IMR-90 (cell line): Measurements from ENCODE around the gene LRRC1. TPM values are rescaled to one million over a fixed set of nuclear protein-coding genes. Genes with fewer than 3 reads are reported as not detected.

Experiments
- ATAC-seq: fragments of 200-7000 bp; cut with Tn5 transposase; 2 replicates; pipeline ENCODE4 v1.9.1; 2020; ENCODE audit warnings: low read depth, mild to moderate bottlenecking, moderate library complexity
- BruUV-seq: library from RNA; stranded (reverse); fragments of 400-500 nt; replicated peaks from 2 replicates; lab custom pipeline; 2021; lab: Mats Ljungman, UMichigan
- CTCF ChIA-PET: fragments of 300-600 bp; formaldehyde crosslinking; extraction: SDS; loops from one replicate; lab custom pipeline; 2021; ENCODE audit warnings: antibody characterized with exemption; lab: Yijun Ruan, JAX
- POLR2A ChIA-PET: fragments of 300-600 bp; sonication (Branson Sonifier 250); formaldehyde crosslinking; loops from one replicate; lab custom pipeline; 2022; ENCODE audit warnings: antibody characterized with exemption; ENCODE audit not compliant: unreplicated experiment; lab: Charles Lee
- DNase-seq: peaks from one replicate; pipeline ENCODE4 v3.0.0; 2013
- H2AFZ ChIP-seq: replicated peaks from 2 replicates; pipeline ENCODE3; 2013; ENCODE audit warnings: low read length, mild to moderate bottlenecking; ENCODE audit not compliant: poor library complexity
- H2AK5ac ChIP-seq: 2 replicates; pipeline ENCODE4 v1.6.1; 2013; ENCODE audit warnings: low read depth, low read length, inconsistent platforms
- H2AK9ac ChIP-seq: replicated peaks from 2 replicates; pipeline ENCODE3; 2013; ENCODE audit warnings: mild to moderate bottlenecking, low read depth, low read length, moderate library complexity; ENCODE audit not compliant: poor library complexity
- H2BK120ac ChIP-seq: 2 replicates; pipeline ENCODE4 v1.6.1; 2013; ENCODE audit warnings: low read depth, low read length, inconsistent platforms
- H2BK15ac ChIP-seq: 3 replicates; pipeline ENCODE4 v1.6.1; 2013; ENCODE audit warnings: low read depth, low read length, inconsistent platforms
- H2BK20ac ChIP-seq: 2 replicates; pipeline ENCODE4 v1.6.1; 2013; ENCODE audit warnings: low read depth, mild to moderate bottlenecking, inconsistent platforms, low read length, moderate library complexity
- H2BK5ac ChIP-seq: 2 replicates; pipeline ENCODE4 v1.6.1; 2013; ENCODE audit warnings: mild to moderate bottlenecking, low read depth, low read length, inconsistent platforms; ENCODE audit not compliant: poor library complexity, severe bottlenecking
- H3K14ac ChIP-seq: replicated peaks from 2 replicates; pipeline ENCODE4 v1.6.1; 2013; ENCODE audit warnings: low read depth, low read length, inconsistent platforms
- H3K18ac ChIP-seq: 2 replicates; pipeline ENCODE4 v1.6.1; 2013; ENCODE audit warnings: low read depth, low read length, control low read depth
- H3K23ac ChIP-seq: 2 replicates; pipeline ENCODE4 v1.6.1; 2013; ENCODE audit warnings: low read depth, low read length, inconsistent platforms
- H3K27ac ChIP-seq: 2 replicates; pipeline ENCODE4 v1.5.1; 2013; ENCODE audit warnings: mild to moderate bottlenecking, control low read depth, low read length; ENCODE audit not compliant: insufficient read depth
- H3K27me3 ChIP-seq: 2 replicates; pipeline ENCODE4 v1.6.1; 2013; ENCODE audit warnings: low read length; ENCODE audit not compliant: control insufficient read depth, insufficient read depth
- H3K36me3 ChIP-seq: 2 replicates; pipeline ENCODE4 v1.6.1; 2013; ENCODE audit warnings: low read length, mixed read lengths; ENCODE audit not compliant: control insufficient read depth, insufficient read depth
- H3K4ac ChIP-seq: 2 replicates; pipeline ENCODE4 v1.6.1; 2013; ENCODE audit warnings: low read depth, low read length, inconsistent platforms
- H3K4me1 ChIP-seq: 2 replicates; pipeline ENCODE4 v1.6.1; 2013; ENCODE audit warnings: low read length, mixed read lengths; ENCODE audit not compliant: control insufficient read depth, insufficient read depth
- H3K4me2 ChIP-seq: 2 replicates; pipeline ENCODE4 v1.6.1; 2013; ENCODE audit warnings: low read depth, mild to moderate bottlenecking, control low read depth, low read length, moderate library complexity
- H3K4me3 ChIP-seq: 2 replicates; pipeline ENCODE4 v1.5.1; 2013; ENCODE audit warnings: low read depth, mild to moderate bottlenecking, control low read depth, low read length, moderate library complexity; ENCODE audit not compliant: insufficient read depth
- H3K56ac ChIP-seq: 2 replicates; pipeline ENCODE4 v1.6.1; 2013; ENCODE audit warnings: low read length, inconsistent platforms; ENCODE audit not compliant: insufficient read depth; ENCODE audit errors: extremely low read depth
- H3K79me1 ChIP-seq, 2 experiments: 2 replicates each; pipeline ENCODE4 v1.6.1; 2013; ENCODE audit warnings: low read length in 2 of 2, inconsistent platforms in 1 of 2, low read depth in 1 of 2
- H3K9ac ChIP-seq: 2 replicates; pipeline ENCODE4 v1.6.1; 2013; ENCODE audit warnings: low read depth, low read length, control low read depth
- H3K9me1 ChIP-seq: 2 replicates; pipeline ENCODE4 v1.6.1; 2013; ENCODE audit warnings: low read length, inconsistent platforms; ENCODE audit not compliant: insufficient read depth
- H3K9me3 ChIP-seq: 2 replicates; pipeline ENCODE4 v1.6.1; 2013; ENCODE audit warnings: low read length; ENCODE audit not compliant: control insufficient read depth, insufficient read depth
- H4K20me1 ChIP-seq: 2 replicates; pipeline ENCODE4 v1.6.1; 2013; ENCODE audit warnings: low read length, inconsistent platforms; ENCODE audit not compliant: insufficient read depth
- H4K5ac ChIP-seq: 2 replicates; pipeline ENCODE4 v1.6.1; 2013; ENCODE audit warnings: mild to moderate bottlenecking, low read depth, low read length, control low read depth
- H4K8ac ChIP-seq, 2 experiments: 2 replicates each; pipeline ENCODE4 v1.6.1; 2013; ENCODE audit warnings: low read depth in 2 of 2, low read length in 2 of 2, control low read depth in 1 of 2, inconsistent platforms in 1 of 2
- H4K91ac ChIP-seq: 2 replicates; pipeline ENCODE4 v1.6.1; 2013; ENCODE audit warnings: low read depth, low read length, inconsistent platforms; ENCODE audit not compliant: insufficient read depth
- BHLHE40 ChIP-seq: fragments of 150-350 bp; IDR thresholded peaks from 2 replicates; pipeline ENCODE4 v1.6.1; 2016; ENCODE audit warnings: mild to moderate bottlenecking, low read depth, low read length
- CEBPB ChIP-seq: IDR thresholded peaks from 2 replicates; pipeline ENCODE4 v1.6.1; 2012; ENCODE audit warnings: low read depth, low read length, improper control_type of control experiment
- CHD1 ChIP-seq: IDR thresholded peaks from 2 replicates; pipeline ENCODE4 v1.6.1; 2012; ENCODE audit warnings: low read depth, low read length, improper control_type of control experiment
- ELK1 ChIP-seq: fragments of 150-350 bp; IDR thresholded peaks from 2 replicates; pipeline ENCODE4 v1.6.1; 2016; ENCODE audit warnings: low read depth, mild to moderate bottlenecking, low read length, moderate library complexity, borderline replicate concordance
- FOS ChIP-seq: fragments of 150-350 bp; IDR thresholded peaks from 2 replicates; pipeline ENCODE4 v1.6.1; 2016; ENCODE audit warnings: low read depth, low read length
- MAFK ChIP-seq: IDR thresholded peaks from 2 replicates; pipeline ENCODE4 v1.6.1; 2012; ENCODE audit warnings: low read depth, low read length, improper control_type of control experiment
- MAZ ChIP-seq: IDR thresholded peaks from 2 replicates; pipeline ENCODE4 v1.6.1; 2012; ENCODE audit warnings: low read depth, mild to moderate bottlenecking, low read length, improper control_type of control experiment, moderate library complexity, borderline replicate concordance
- MXI1 ChIP-seq: IDR thresholded peaks from 2 replicates; pipeline ENCODE4 v1.6.1; 2012; ENCODE audit warnings: low read depth, mild to moderate bottlenecking, low read length, moderate library complexity, borderline replicate concordance
- NFE2L2 ChIP-seq: fragments of 150-350 bp; IDR thresholded peaks from 2 replicates; pipeline ENCODE4 v1.6.1; 2016; ENCODE audit warnings: low read depth, mild to moderate bottlenecking, low read length
- POLR2A ChIP-seq: IDR thresholded peaks from 2 replicates; pipeline ENCODE4 v1.6.1; 2012; ENCODE audit warnings: mild to moderate bottlenecking, low read depth, low read length
- RAD21 ChIP-seq: IDR thresholded peaks from 2 replicates; pipeline ENCODE4 v1.6.1; 2012; ENCODE audit warnings: low read length, improper control_type of control experiment
- RCOR1 ChIP-seq: IDR thresholded peaks from 2 replicates; pipeline ENCODE4 v1.6.1; 2012; ENCODE audit warnings: mild to moderate bottlenecking, low read length, improper control_type of control experiment; ENCODE audit not compliant: insufficient replicate concordance
- RFX5 ChIP-seq: IDR thresholded peaks from 2 replicates; pipeline ENCODE4 v1.8.0; 2012; ENCODE audit warnings: low read depth, mild to moderate bottlenecking, low read length, moderate library complexity
- SMC3 ChIP-seq: fragments of 150-350 bp; IDR thresholded peaks from 2 replicates; pipeline ENCODE4 v1.6.1; 2016; ENCODE audit warnings: low read depth, mild to moderate bottlenecking, antibody characterized with exemption, low read length, moderate library complexity
- WGBS, 2 experiments: methylation state at CpG; one replicate each; pipeline versions ENCODE4 v1.1.5 to v1.1.7; 2013; ENCODE audit warnings: missing lambda C conversion rate in 2 of 2; ENCODE audit not compliant: insufficient read length in 1 of 2; ENCODE audit errors: extremely low coverage in 2 of 2; 5-methylcytosine and 5-hydroxymethylcytosine counted together
- dilution Hi-C: fragments of 300-500 bp; cut with HindIII; formaldehyde crosslinking; loops from one replicate; pipeline ENCODE4 v1.14.3; 2018; ENCODE audit warnings: low sequenced_read_pairs; ENCODE audit not compliant: unreplicated experiment
- in situ Hi-C: fragments of 300-500 bp; cut with MboI; formaldehyde crosslinking; loops from 3 replicates; pipeline ENCODE4 v1.14.3; 2019; ENCODE audit warnings: low sequenced_read_pairs, inconsistent platforms, mixed read lengths
- intact Hi-C: fragments of 100-400 bp; cut with micrococcal nuclease; formaldehyde crosslinking; loops from 2 replicates; pipeline ENCODE4 v1.10.0; 2022
- polyA plus RNA-seq, 3 experiments: library from polyadenylated mRNA; depleted of rRNA; stranded (reverse); fragments of >200 nt; gene quantifications; 2 replicates each; pipeline ENCODE4 v1.2.3, GENCODE V29; 2012; ENCODE audit warnings: low replicate concordance in 1 of 3
- total RNA-seq: library from RNA; depleted of rRNA; stranded (reverse); fragments of >200 nt; gene quantifications from 2 replicates; pipeline ENCODE4 v1.2.3, GENCODE V29; 2012
- TF ChIP-seq, protein P1 (sequence below): fragments of 150-350 bp; IDR thresholded peaks from 2 replicates; pipeline ENCODE4 v1.6.1; 2017; ENCODE audit warnings: mild to moderate bottlenecking, antibody characterized with exemption, low read length, low read depth
- TF ChIP-seq, protein P2 (sequence below): conservative IDR thresholded peaks from 2 replicates; pipeline ENCODE4 v1.5.1; 2012; ENCODE audit warnings: mild to moderate bottlenecking, low read depth, low read length, improper control_type of control experiment

The LRRC1 gene
- total and polyA plus RNA-seq, 2 of the 4 experiments (the other 2 are of a cell fraction) = 5.1 to 6.1 TPM

- Histone ChIP-seq H3K27ac (no peak overlapping the region), H3K56ac (no peak overlapping the region), H3K4me1 (peaks cover 2% of the 10 kb centered on the region), H4K5ac (no peak overlapping the region), H2BK120ac (no peak overlapping the region), H4K20me1 (no peaks in the 10 kb centered on the region), H2BK15ac (no peak overlapping the region), H3K36me3 (no peaks in the 10 kb centered on the region), H2BK20ac (no peak overlapping the region), H3K23ac (no peak overlapping the region), H2AK5ac (no peak overlapping the region), H3K9me3 (no peaks in the 10 kb centered on the region), H3K18ac (no peak overlapping the region), H2BK5ac (no peak overlapping the region), H2AFZ (no peak overlapping the region), H3K4me2 (no peak overlapping the region), H3K79me1 (no peaks in the 10 kb centered on the region), H2AK9ac (no peak overlapping the region), H3K9me1 (no peaks in the 10 kb centered on the region; the same call in 1 of the 2 replicates), H3K14ac (no peak overlapping the region), H4K8ac (no peak overlapping the region), H3K4ac (no peak overlapping the region), H3K4me3 (no peak overlapping the region), H4K91ac (no peak overlapping the region), H3K9ac (no peak overlapping the region), H3K27me3 (no peaks in the 10 kb centered on the region)
- in situ Hi-C loops (loop anchor here (25.0 kb wide), 1 partner anchor 745 kb away; no protein-coding TSS in a partner anchor), dilution Hi-C loops (no loop called here), intact Hi-C loops (no loop called here)
- TF ChIP-seq MAZ (no peak), BHLHE40 (no peak), CEBPB (no peak), POLR2A (no peak), RFX5 (no peak), RAD21 (no peak), MXI1 (no peak), ELK1 (no peak), RCOR1 (no peak), MAFK (no peak), FOS (no peak), NFE2L2 (no peak), SMC3 (no peak), CHD1 (no peak)
- TF ChIP-seq, protein P1, sequence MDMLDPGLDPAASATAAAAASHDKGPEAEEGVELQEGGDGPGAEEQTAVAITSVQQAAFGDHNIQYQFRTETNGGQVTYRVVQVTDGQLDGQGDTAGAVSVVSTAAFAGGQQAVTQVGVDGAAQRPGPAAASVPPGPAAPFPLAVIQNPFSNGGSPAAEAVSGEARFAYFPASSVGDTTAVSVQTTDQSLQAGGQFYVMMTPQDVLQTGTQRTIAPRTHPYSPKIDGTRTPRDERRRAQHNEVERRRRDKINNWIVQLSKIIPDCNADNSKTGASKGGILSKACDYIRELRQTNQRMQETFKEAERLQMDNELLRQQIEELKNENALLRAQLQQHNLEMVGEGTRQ = no peak
- TF ChIP-seq, protein P2, sequence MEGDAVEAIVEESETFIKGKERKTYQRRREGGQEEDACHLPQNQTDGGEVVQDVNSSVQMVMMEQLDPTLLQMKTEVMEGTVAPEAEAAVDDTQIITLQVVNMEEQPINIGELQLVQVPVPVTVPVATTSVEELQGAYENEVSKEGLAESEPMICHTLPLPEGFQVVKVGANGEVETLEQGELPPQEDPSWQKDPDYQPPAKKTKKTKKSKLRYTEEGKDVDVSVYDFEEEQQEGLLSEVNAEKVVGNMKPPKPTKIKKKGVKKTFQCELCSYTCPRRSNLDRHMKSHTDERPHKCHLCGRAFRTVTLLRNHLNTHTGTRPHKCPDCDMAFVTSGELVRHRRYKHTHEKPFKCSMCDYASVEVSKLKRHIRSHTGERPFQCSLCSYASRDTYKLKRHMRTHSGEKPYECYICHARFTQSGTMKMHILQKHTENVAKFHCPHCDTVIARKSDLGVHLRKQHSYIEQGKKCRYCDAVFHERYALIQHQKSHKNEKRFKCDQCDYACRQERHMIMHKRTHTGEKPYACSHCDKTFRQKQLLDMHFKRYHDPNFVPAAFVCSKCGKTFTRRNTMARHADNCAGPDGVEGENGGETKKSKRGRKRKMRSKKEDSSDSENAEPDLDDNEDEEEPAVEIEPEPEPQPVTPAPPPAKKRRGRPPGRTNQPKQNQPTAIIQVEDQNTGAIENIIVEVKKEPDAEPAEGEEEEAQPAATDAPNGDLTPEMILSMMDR = no peak
- ChIA-PET CTCF (no interaction called here), POLR2A (no interaction called here)
- DNase-seq = no peak
- BruUV-seq = no TSS peak
- ATAC-seq = no peak
- 89% methylated on average over 1 of the region's 2 CpGs; no CpG with 5 or more reads in 1 of the 2 experiments for WGBS, 2 experiments
Measured at GRCh38 chr6:53932516-53932915, 137.7 kb downstream of the LRRC1 start.
